HepG2 (cell line): Measurements from ENCODE around the gene DHRS1. TPM values are rescaled to one million over a fixed set of nuclear protein-coding genes. Genes with fewer than 3 reads are reported as not detected.

ENCODE experiments used
- ATAC-seq: fragments of 200-7000 bp; cut with Tn5 transposase; 3 replicates; pipeline ENCODE4 v1.9.1; 2020; ENCODE audit warnings: mild to moderate bottlenecking, moderate library complexity
- BruUV-seq: library from RNA; stranded (reverse); fragments of 400-500 nt; replicated peaks from 2 replicates; lab custom pipeline; 2021; lab: Mats Ljungman, UMichigan
- CTCF ChIA-PET: fragments of 300-600 bp; formaldehyde crosslinking; extraction: SDS; loops from one replicate; lab custom pipeline; 2021; ENCODE audit warnings: low total read pairs, inconsistent platforms, low intra/inter-chr PET ratio; lab: Yijun Ruan, JAX
- POLR2A ChIA-PET: fragments of 350-600 bp; sonication (Branson Sonifier 250); formaldehyde crosslinking; loops from one replicate; lab custom pipeline; 2020; ENCODE audit warnings: antibody characterized with exemption, inconsistent platforms; lab: Yijun Ruan, JAX
- DNase-seq: peaks from one replicate; pipeline ENCODE4 v3.0.0-alpha.2; 2015; ENCODE audit warnings: low spot score
- FAIRE-seq: peaks from 3 replicates; lab custom pipeline; 2011; peaks lifted over from hg19 to GRCh38; lab: Jason Lieb, UNC
- H2AFZ ChIP-seq: one replicate; pipeline ENCODE4 v1.6.1; 2011; ENCODE audit warnings: low read length, inconsistent platforms
- H3K27ac ChIP-seq: fragments of 300-600 bp; 3 replicates; pipeline ENCODE4 v1.8.0; 2011; ENCODE audit warnings: mixed run types, mild to moderate bottlenecking, mixed read lengths, low read length, inconsistent platforms; ENCODE audit not compliant: insufficient read depth; ENCODE audit errors: extremely low read length
- H3K27me3 ChIP-seq, 2 experiments: fragments of 200-600 bp in 1 of 2; 2 replicates in 1 of 2; 3 replicates in 1 of 2; pipeline versions ENCODE4 v1.6.0 to v1.8.0; 2011; ENCODE audit warnings: low read length in 2 of 2, mild to moderate bottlenecking in 2 of 2, moderate library complexity in 2 of 2, inconsistent platforms in 1 of 2; ENCODE audit not compliant: insufficient read depth in 2 of 2, control insufficient read depth in 1 of 2
- H3K36me3 ChIP-seq, 2 experiments: fragments of 200-600 bp in 1 of 2; replicated peaks in 1 of 2; 2 replicates in 1 of 2; 3 replicates in 1 of 2; pipeline versions ENCODE4 v1.5.1 to v1.8.0; 2011; ENCODE audit warnings: low read length in 2 of 2, inconsistent platforms in 1 of 2; ENCODE audit not compliant: insufficient read depth in 2 of 2, control insufficient read depth in 1 of 2
- H3K4me1 ChIP-seq: 2 replicates; pipeline ENCODE4 v1.5.1; 2012; ENCODE audit warnings: low read length, inconsistent platforms; ENCODE audit not compliant: insufficient read depth
- H3K4me2 ChIP-seq: 2 replicates; pipeline ENCODE4 v1.6.0; 2011; ENCODE audit warnings: low read depth, low read length, inconsistent platforms
- H3K4me3 ChIP-seq, 3 experiments: fragments of 200-600 bp in 1 of 3; sonication (generic), shearing (Covaris generic) in 1 of 3; replicated peaks in 1 of 3; 2 replicates each; pipeline ENCODE4 v1.5.1; 2011 to 2016; ENCODE audit warnings: low read length in 3 of 3, inconsistent platforms in 2 of 3, low read depth in 2 of 3, mild to moderate bottlenecking in 2 of 3, control low read depth in 1 of 3, mixed read lengths in 1 of 3; ENCODE audit not compliant: insufficient read depth in 1 of 3
- H3K79me2 ChIP-seq: one replicate; pipeline ENCODE4 v1.6.1; 2011; ENCODE audit warnings: low read length, inconsistent platforms; ENCODE audit not compliant: insufficient read depth
- H3K9ac ChIP-seq: 2 replicates; pipeline ENCODE4 v1.6.0; 2011; ENCODE audit warnings: mild to moderate bottlenecking, low read depth, low read length, inconsistent platforms; ENCODE audit not compliant: insufficient read depth
- H3K9me3 ChIP-seq: 2 replicates; pipeline ENCODE4 v1.5.1; 2012; ENCODE audit warnings: mild to moderate bottlenecking, low read length
- H4K20me1 ChIP-seq: 2 replicates; pipeline ENCODE4 v1.6.0; 2011; ENCODE audit warnings: inconsistent platforms, mild to moderate bottlenecking, low read length, moderate library complexity; ENCODE audit not compliant: insufficient read depth
- DNMT3B ChIP-seq: conservative IDR thresholded peaks from 2 replicates; pipeline ENCODE4 v1.6.1; 2016; ENCODE audit warnings: missing biosample characterization, control low read depth
- NFIB ChIP-seq: sonication (generic); formaldehyde crosslinking; IDR thresholded peaks from 2 replicates; pipeline ENCODE4 v1.9.0; 2021; ENCODE audit warnings: missing genetic modification reagents, mild to moderate bottlenecking, borderline replicate concordance
- NFKB2 ChIP-seq: sonication (generic); formaldehyde crosslinking; IDR thresholded peaks from 2 replicates; pipeline ENCODE4 v1.4.0; 2020; ENCODE audit warnings: missing genetic modification reagents, borderline replicate concordance
- RXRA ChIP-seq: sonication (generic); formaldehyde crosslinking; IDR thresholded peaks from 2 replicates; pipeline ENCODE4 v1.5.1; 2020; ENCODE audit warnings: missing genetic modification reagents
- ZNF101 ChIP-seq: sonication (generic); formaldehyde crosslinking; IDR thresholded peaks from 2 replicates; pipeline ENCODE4 v1.4.0; 2020; ENCODE audit warnings: mild to moderate bottlenecking, low read depth, missing genetic modification reagents, borderline replicate concordance
- ZNF572 ChIP-seq: sonication (generic); formaldehyde crosslinking; IDR thresholded peaks from 2 replicates; pipeline ENCODE4 v1.5.1; 2020; ENCODE audit warnings: mild to moderate bottlenecking, missing genetic modification reagents
- WGBS: methylation state at CpG from one replicate; pipeline ENCODE4 v1.1.6; 2017; ENCODE audit warnings: low lambda C conversion rate; 5-methylcytosine and 5-hydroxymethylcytosine counted together
- in situ Hi-C: cut with HindIII; loops from 2 replicates; pipeline ENCODE4 v1.10.0; 2017; ENCODE audit warnings: low pct_unique_long_range_greater_than_20kb; ENCODE audit not compliant: extremely low pct_ligation_motif_present
- intact Hi-C: fragments of 100-400 bp; cut with micrococcal nuclease; formaldehyde crosslinking; loops from one replicate; pipeline ENCODE4 v1.10.0; 2022; ENCODE audit not compliant: unreplicated experiment
- polyA plus RNA-seq, 8 experiments: library from polyadenylated mRNA; depleted of rRNA in 3 of 8; stranded (reverse) in 7 of 8; unstranded in 1 of 8; fragments of >200 nt; fragmentation: Illumina TruSeq in 4 of 8; extraction: Trizol in 4 of 8; gene quantifications; 2 replicates each; pipeline versions ENCODE4 v1.2.1 to v1.2.3, GENCODE V29; 2011 to 2016; ENCODE audit warnings: low read depth in 4 of 8, missing spikeins in 1 of 8, mixed read lengths in 1 of 8; ENCODE audit not compliant: insufficient read depth in 1 of 8
- total RNA-seq, 5 experiments: library from RNA; depleted of rRNA; stranded (reverse); fragments of >200 nt; fragmentation: Illumina TruSeq; extraction: Trizol; gene quantifications; 2 replicates each; pipeline ENCODE4 v1.2.3, GENCODE V29; 2016; ENCODE audit warnings: low read depth in 1 of 5
- TF ChIP-seq, protein P1 (sequence below): sonication (generic); formaldehyde crosslinking; IDR thresholded peaks from 2 replicates; pipeline ENCODE4 v1.5.1; 2020; ENCODE audit warnings: mild to moderate bottlenecking, missing genetic modification reagents, moderate library complexity

Gene DHRS1
- total and polyA plus RNA-seq, 2 of the 13 experiments (the other 11 are each of a cell fraction or from before 2014, with no cell fraction given), result 49.8 to 60.8 TPM

DNA sequence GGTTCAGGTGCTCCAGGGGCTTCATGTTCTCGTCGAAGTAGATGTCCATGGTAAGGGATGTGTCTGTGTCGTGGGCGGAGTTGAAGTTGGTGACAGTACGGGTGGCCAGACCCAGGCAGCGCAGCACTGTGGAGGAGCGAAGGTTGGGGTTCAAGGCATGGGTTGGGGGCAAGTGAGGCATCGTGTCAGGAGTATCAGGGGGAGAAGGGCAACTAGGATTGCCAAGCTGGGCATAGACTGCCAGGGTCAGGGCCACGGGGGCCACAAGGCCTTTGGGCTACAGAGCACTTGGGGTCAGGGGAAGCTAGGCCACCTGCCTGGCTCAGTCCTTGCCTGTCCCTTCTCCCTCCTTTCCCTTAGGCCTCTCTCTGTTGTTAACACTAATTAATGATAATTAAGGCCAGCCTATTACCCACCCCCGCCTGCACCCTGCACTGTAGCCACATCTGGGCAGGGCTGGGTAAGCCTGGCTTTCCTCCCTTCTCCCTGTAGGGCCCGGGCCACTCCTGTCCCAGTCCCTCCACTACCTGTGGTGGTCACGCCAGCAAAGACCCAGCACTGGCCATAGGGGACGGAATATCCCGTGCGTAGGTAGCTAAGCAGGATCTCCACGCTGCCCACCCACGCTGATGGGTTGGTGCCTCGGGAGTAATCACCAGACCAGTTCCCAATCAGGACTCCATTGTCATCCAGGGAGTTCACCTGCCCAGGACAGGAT is 40.9 kb downstream of the DHRS1 start:
- Histone ChIP-seq H3K27me3 (no peaks in the 10 kb centered on the region), H3K27ac (no peak overlapping the region), H3K36me3 (peaks cover 0 to 1% of the 10 kb centered on the region in 2 experiments; a peak in 1 of 5 replicates), H3K4me1 (peaks cover 33% of the 10 kb centered on the region), H3K9me3 (no peaks in the 10 kb centered on the region), H2AFZ (no peak overlapping the region), H3K4me2 (no peak overlapping the region), H3K4me3 (no peak overlapping the region), H4K20me1 (no peaks in the 10 kb centered on the region), H3K9ac (no peak overlapping the region), H3K79me2 (no peaks in the 10 kb centered on the region)
- TF ChIP-seq ZNF101 (CRISPR knock-in tag), result no peak
- peak; percentile 33 for TF ChIP-seq NFIB (CRISPR knock-in tag)
- TF ChIP-seq ZNF572, result 0 out of 2 replicates have a peak, but pooled peaks have one; percentile 19
- TF ChIP-seq, protein P1, sequence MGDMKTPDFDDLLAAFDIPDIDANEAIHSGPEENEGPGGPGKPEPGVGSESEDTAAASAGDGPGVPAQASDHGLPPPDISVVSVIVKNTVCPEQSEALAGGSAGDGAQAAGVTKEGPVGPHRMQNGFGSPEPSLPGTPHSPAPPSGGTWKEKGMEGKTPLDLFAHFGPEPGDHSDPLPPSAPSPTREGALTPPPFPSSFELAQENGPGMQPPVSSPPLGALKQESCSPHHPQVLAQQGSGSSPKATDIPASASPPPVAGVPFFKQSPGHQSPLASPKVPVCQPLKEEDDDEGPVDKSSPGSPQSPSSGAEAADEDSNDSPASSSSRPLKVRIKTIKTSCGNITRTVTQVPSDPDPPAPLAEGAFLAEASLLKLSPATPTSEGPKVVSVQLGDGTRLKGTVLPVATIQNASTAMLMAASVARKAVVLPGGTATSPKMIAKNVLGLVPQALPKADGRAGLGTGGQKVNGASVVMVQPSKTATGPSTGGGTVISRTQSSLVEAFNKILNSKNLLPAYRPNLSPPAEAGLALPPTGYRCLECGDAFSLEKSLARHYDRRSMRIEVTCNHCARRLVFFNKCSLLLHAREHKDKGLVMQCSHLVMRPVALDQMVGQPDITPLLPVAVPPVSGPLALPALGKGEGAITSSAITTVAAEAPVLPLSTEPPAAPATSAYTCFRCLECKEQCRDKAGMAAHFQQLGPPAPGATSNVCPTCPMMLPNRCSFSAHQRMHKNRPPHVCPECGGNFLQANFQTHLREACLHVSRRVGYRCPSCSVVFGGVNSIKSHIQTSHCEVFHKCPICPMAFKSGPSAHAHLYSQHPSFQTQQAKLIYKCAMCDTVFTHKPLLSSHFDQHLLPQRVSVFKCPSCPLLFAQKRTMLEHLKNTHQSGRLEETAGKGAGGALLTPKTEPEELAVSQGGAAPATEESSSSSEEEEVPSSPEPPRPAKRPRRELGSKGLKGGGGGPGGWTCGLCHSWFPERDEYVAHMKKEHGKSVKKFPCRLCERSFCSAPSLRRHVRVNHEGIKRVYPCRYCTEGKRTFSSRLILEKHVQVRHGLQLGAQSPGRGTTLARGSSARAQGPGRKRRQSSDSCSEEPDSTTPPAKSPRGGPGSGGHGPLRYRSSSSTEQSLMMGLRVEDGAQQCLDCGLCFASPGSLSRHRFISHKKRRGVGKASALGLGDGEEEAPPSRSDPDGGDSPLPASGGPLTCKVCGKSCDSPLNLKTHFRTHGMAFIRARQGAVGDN (CRISPR knock-in tag), result peak; percentile 30
- no peak for TF ChIP-seq DNMT3B (CRISPR knock-in tag)
- 0 out of 2 replicates have a peak, but pooled peaks have one; percentile 45 for TF ChIP-seq NFKB2 (CRISPR knock-in tag)
- peak; percentile 10; the same call in 1 of the 2 replicates for TF ChIP-seq RXRA (CRISPR knock-in tag)
- in situ Hi-C loops (no loop called here), intact Hi-C loops (no loop called here)
- no TSS peak for BruUV-seq
- ATAC-seq (no peak), FAIRE-seq (no peak), DNase-seq (no peak)
- 96% methylated on average over 18 of the region's 18 CpGs for WGBS
- ChIA-PET CTCF (no interaction called here), POLR2A (interaction anchor here (0.9 to 13.2 kb wide), 4 partner anchors 11 to 171 kb away, joined by 3 to 254 read pairs (median 24); partner anchors contain the start of genes CBLN3, KHNYN, RABGGTA and TINF2)
